HG03159 (cell line): ENCODE data around the gene IL5RA.
A peak's percentile ranks its signal among the peaks of the same experiment; 100 is the strongest.

Experiments used
- ATAC-seq: cut with Tn5 transposase; IDR thresholded peaks from one replicate; pipeline ENCODE4 v1.9.1; 2021; ENCODE audit warnings: mild to moderate bottlenecking, moderate library complexity; ENCODE audit not compliant: unreplicated experiment

Gene IL5RA, protein sequence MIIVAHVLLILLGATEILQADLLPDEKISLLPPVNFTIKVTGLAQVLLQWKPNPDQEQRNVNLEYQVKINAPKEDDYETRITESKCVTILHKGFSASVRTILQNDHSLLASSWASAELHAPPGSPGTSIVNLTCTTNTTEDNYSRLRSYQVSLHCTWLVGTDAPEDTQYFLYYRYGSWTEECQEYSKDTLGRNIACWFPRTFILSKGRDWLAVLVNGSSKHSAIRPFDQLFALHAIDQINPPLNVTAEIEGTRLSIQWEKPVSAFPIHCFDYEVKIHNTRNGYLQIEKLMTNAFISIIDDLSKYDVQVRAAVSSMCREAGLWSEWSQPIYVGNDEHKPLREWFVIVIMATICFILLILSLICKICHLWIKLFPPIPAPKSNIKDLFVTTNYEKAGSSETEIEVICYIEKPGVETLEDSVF

DNA sequence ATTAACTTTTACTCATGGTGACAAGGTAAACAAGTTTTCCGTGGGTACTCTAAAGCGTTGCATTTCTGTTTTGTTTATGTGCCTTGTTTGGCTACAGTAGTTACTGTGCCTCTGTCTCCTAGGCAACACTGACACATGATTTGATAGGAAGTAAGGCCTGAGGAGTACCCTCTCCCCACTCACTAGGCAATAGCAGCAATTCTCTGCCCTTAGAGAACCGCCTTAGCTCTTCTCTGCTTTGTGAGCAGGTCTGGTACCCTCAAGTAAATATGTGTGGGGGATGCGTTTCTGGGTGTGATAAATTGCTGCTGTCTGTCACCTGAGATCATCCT lies at the start of gene IL5RA:
Gene IL5RA (minus strand): TSS at position 76 of the 332 bp plus-strand sequence. CDS start 5,390 bp downstream, outside the sequence.
- peak; percentile 60 for ATAC-seq

DNA sequence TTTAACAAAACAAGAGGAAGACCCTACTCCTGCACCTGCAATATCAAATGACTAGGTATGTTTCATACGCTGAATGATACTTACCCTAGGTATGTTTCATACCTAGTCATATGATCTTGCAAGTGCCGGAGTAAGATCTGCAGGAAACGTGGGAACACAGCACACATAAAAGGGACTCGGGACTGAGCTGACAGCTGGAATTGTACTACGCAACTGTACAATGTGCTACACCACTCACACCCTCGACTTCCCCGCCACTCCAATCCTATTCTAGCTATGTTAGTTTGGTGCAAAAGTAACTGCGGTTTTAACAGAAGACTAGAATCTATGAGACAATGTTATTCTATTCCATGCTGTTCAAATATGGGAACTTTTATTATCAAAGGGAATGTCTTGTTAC lies 47.3 kb upstream of the IL5RA start:
- no peak for ATAC-seq

DNA sequence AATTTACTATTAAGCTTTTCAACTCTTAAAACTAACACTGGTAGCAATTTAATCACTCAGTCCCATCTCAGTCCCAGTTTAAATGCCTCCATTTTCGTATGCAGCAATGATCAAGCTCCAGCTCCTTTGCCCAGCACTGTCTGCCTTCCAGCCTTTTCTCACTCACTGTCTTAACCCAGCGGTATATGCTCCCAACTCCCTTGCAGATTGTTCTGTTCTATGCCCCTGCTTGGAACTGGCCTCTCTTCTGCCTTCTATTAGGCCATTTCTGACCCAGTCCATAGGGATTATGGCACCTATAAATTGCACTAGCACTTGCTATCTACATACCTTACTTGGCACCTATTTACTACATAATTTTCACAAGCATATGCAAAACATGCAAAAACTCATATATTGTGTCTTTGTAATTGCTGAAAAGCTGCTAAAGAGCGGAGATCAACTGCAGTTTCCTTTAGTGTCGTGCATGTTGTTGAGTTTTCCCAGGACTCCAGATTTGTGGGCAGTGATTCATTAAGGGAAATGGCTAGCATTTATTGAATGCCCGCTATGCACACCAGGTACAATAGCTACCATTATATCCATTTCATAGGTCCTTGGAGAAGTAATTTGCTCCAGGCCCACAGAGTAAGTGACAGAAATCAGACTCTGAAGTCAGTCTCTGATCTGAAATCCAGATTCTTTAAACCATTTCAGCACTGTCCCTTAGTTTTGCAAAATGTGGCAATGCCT lies 44.9 kb upstream of the IL5RA start:
- ATAC-seq = no peak

DNA sequence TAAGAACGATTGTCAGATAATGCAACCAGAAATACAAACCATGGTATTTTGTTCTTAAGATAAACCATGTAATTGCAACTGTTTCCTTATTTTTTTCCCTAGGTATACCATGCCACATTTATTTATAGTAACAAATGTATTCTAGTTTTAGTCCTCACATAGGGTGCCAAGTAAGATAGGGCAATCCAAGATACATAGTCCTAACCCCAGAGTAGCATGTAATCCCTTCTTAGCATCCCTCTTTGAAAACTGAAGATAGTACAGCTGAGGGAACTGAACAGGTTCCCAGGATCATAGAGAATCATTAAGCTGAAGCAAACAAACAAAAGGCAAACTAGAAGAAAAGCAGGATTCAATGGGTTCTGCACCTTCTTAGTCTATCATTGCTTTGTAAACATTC lies 41.3 kb upstream of the IL5RA start:
- no peak for ATAC-seq

DNA sequence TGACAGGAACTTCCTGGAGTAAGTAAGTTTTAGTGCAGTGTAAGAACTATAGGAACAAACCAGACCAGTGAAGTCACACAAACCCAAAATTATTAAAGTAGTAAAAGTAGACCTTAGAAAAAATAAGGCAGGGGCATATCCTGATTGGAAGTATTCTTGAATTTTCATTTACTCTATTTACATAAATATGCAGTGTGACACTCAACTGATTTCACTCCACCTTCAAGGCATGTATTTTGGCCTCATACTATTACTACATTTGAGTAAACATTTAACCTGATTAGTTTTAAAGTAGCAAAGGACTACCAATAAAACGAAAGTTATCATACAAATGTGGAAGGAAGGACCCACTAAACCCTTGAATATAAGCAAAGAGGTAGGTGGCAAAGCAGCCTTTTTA lies 39.4 kb upstream of the IL5RA start:
- ATAC-seq = no peak

DNA sequence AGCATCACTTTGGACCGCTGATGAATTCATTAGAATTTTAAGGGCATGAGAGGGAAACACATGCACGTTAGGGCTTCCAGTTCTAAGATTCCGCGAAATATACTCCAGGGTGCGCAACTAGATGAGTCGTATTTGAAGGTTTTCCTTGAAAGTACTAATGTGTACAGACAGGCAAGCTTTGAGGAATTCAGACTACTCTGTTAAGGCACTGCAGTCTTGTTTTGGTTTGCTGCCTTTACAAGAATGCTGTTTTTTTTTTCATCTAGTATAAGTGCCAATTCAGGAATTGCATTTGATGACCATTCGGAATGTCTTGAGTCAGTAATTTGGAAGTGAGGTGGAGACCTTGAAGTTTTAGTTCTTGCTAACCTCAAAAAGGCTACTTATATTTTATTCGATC lies 35.7 kb upstream of the IL5RA start:
- no peak for ATAC-seq

DNA sequence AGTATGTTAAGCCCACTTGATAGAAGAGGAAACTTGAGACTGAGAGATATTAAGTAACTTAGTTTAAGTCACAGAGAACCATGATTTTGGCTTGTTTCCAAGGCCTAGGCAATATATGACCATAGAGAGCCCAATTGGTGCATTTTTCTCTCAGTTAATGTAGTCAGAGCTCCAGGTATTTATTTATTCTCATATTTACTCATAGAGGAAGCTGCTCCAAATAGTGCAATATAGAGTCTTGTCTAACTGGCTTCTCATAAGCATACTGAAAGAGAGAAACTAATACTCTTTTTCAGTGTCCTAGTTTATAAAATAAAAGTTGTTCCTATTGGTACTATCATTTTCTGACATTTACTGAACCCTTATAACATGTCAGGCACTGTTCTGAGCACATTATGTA lies 31.8 kb upstream of the IL5RA start:
- ATAC-seq = no peak

DNA sequence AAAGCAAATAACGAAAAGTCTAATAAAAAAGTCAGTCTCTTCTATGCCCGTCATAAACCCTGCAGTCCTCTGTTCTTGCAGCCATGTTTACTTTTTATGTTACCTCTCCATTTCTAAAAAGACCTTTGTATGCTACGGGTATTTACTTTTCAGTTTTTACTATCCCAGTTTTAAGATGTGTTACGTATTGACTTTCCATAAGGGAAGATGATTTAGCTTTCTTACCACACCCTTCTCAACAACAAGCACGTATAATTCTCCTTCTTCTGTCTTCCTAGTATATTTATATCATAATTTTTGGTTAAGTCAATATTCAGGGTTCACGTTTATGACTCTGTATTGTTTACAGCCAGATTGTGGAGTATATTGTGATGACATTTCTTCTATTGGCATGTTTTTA lies 27.4 kb upstream of the IL5RA start:
- ATAC-seq = no peak

DNA sequence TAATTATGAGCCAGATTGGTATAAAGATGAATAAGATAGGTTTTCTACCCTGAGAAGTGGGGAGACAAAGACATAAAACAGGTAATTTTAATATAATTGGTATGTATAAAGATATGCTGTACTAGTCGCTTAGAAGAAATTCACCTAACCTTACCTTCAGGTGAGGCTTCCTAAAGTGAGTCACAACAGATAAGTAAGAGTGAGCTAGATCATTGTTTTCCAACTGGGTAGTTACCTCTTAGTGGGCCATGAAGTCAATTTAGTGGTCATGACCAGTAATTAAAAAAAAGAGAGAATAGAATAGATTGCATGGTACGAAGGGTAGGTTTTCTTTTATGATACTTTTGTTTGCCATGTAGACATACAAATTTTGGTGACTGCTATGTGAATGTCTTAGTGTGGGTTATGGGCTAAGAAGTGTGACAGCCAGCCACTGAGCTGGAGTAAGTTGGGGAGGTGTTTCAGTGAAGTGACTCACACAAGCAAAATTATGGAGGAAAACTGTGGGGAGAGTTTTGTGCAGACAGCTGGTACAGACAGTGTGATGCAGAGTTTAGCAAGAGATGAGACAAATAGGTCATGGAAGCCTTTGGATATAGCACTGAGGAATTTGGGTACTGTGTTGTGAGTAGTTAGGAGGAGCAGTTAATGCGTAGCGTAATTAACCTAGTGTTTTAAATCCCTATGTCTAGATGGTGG lies 24.7 kb upstream of the IL5RA start:
- ATAC-seq = no peak

DNA sequence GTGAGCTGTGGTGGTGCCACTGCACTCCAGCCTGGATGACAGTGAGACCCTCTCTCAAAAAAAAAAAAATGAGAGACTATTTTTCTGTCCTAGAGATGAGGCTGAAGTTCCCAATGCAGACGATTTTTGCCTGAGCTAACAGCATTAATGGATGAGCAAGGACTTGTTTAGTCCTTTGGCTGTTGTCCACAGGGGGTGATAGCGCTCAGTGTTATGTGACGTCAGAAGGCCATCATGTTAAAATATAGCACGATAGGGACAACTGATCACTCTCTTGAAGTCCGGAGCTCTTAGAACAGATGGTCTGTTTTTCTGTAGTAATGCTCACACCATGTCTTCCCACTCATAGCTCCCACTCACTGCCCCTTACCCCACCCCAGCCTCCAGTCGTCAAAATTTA lies 23.3 kb upstream of the IL5RA start:
- no peak for ATAC-seq

DNA sequence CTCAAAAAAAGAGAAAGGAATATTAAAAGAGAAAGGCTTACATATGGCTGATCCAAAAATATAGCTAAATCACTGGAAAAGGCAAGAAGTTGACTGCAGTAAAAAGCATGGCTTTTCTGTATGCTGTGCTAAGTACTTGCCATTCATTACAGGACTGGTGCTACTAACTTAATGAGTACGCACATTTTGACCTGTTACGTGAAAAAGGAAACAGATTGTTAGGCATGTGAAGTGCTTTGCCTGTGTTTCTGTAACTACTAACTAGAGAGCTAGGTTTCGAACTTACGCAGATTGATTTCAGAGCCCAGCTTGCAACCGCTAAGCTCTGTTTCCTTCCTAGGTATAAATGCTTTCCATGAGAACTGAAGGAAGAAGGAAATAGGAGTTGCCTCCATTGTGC lies 19.4 kb upstream of the IL5RA start:
- no peak for ATAC-seq

DNA sequence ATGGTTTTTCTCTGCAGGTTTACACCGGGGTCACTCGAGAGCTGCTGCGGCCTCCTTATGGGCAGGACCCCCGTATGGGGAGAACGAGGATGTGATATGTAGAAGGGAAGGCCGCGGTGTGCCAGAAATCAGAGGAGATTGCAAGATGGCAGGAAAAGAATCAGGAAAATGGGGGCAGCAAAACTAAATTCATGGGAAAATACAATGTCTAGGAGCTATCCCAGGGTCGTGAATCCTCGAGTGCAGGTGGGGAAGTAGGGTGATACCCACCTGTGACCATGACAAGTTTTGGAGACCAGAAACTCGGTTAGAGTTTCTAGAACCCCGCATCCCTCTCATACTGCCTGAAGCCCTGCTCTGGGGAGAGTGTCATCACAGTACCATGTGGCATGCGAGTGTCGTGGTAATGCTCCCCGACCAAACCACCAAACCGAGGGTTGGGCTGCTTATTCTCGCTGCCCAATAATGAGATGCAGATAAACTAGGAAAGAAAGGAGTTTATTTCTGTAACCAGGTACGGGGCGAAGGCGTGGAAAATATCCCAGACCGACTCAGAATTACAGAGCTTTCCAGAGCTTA lies 17.3 kb upstream of the IL5RA start:
- no peak for ATAC-seq

DNA sequence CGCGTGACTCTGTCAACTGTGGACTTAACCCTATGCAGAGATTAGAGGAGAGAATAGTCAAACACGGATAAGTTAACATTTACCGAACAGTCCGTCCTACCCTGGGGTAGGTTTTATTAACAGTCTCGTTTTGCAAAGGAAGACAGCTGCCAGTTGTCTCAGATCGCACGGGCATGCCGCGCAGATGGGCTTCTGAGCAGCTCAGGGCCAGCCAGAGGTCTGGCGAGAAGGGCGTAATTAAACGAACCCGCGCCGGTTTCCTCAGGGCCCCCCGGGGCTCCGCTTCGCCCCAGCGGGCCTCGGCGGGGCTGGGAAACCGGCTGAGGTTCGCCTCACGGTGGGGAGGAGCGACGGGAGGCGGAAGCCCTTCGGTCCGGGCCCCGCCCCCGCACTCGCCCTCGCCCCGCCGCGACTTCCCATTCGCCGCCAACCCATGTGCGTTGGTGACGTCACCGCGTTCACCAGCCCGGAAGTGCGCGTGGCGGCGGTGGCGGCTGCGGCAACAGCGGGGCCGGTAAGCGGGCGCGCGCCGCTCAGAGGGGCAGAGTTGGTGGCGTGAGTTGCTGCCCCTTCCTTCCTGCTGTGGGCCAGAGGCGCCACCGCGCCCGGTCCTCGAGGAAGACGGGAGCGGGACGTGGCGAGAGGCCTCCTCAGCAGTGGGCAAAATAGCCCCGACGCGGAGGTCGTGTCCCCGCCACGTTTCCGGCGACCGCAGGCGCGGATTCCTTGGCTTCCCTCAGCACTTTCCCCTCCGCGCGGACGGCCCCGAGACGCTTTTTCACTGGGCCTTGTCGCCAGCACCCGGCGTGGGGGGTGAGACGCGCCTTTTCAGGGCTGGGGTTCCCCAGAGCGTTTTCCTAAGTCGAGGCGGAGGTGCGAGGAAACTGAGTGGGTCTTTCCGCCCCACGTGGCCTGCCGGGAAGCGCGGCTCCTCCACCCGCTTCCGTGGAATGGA lies 16.6 kb upstream of the IL5RA start, which contains the start of gene TRNT1:
Gene TRNT1 (plus strand): TSS at position 464 of the 955 bp plus-strand sequence. CDS start 2,101 bp downstream, outside the sequence.
- ATAC-seq = peak; percentile 95

DNA sequence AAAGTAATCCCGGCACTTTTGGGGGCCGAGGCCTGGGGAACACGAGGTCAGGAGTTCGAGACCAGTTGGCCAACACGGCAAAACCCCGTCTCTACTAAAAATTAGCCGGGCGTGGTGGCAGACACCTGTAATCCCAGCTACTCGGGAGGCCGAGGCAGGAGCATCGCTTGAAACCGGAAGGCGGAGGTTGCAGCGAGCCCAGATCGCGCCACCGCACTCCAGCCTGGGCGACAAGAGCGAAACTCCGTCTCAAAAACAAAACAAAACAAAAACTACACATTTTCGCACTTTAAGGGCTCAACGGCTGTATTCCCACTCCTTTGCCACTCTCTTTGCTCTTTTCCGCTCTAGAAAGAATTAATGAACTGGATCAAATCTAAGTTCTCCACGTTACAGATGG lies 15.8 kb upstream of the IL5RA start:
- no peak for ATAC-seq

DNA sequence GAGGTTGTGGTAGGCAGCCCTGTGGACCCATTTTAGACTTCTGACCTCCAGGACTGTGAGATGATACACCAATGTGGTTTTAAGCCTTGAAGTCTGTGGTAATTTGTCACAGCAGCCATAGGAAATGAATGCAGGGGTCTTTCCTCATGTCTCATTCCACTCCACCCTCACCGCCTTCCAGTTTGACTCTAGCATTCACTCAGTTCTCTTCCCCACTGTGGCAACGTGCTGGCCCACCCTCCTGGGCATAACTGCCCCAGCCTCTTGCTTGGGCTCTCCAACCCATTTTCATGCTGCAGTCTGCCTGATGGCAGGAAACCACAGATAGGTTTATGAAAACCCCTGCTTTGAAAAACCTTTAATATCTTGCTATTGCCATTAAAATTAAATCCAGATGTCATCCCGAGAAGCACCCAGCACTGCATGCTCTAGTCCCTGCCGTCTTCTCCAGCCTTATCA lies 9.2 kb upstream of the IL5RA start:
- ATAC-seq = no peak

DNA sequence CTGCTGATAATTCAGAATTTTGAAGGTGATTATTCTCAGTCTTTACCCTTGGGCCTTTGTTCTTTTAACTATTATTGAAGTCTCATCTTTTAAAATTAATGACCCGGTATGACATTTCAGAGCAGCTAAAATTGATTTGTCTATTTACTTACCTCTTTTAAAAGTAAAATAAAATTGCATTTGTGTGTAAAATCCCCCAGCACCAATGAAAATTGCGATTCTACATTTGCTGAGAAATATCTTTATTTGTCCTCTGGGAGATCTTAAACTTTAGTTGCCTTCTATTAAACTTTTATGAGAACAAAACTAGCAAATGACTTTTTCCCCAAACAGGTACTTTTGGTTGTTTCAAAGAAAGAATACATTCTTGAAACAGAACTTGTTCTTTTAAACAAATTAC lies 7.5 kb upstream of the IL5RA start:
- ATAC-seq = no peak

DNA sequence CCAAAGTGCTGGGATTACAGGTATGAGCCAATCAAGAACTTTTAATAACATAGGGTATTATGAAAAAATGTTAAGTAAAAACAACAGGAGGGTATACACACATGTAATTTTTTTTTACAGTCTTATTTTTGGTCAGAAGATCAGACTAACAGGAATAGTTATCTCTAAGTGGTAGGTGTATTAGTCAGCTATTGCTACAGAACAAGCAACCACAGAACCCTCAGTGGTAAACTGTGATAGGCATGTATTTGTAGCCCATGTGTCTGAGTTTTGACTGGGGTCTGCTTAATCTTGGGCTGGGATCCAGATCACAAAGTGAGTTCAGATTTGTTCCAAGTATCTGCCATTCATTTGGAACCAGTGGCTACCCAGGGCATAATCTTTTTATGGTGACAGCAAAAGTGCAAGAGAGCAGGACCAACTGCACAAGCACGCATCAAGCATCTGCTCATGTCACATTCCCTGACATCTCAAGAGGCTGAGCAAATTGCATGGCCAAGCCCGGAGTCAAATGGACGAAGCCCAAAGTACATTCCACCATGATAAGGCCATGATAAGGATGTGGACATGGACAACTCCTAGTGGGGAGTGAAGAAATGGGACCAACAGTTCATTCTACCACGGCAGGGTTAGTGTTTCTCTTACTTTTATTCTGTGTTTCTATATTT lies 3.0 kb upstream of the IL5RA start:
- no peak for ATAC-seq

DNA sequence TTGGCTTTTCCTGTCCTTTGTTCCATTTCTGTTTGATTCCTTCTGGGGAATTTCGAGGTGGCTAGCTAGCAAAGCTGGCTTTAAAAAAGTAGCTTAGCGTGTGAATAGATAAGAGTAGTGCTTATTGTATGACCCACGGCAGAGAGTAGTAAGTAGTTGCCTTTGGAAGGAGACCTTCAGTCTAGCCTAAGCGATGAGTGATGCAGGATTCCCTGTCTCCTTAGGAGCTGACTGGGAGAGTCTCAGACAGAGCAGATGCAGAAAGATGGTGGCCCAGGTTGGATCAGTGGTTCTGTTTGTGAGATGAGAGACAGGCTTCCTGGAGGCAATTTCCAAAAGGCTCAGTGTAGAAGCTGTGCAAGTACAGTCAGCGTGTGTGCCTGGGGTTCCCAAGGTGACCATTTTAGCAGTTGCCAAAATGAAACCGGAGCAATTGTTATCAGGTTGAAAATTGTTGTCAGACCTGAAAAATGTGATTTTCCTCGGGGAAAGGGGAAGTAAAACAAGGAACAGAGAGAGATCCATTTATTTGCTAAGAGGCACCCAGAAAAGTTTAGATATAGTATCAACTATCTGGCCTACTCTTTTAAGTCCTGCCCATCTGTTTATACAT lies 681 bp upstream of the IL5RA start:
- peak; percentile 36 for ATAC-seq
